ENCODE results near the gene RBMS1.
A peak's percentile ranks its signal among the peaks of the same experiment; 100 is the strongest.
"Not testable (repeated sequence)": the region's sequence is repeated elsewhere in the genome, so short reads cannot be mapped to it uniquely, and the experiment has no call there.

Gene RBMS1

GRCh38 chr2:160372010-160372356, 121.6 kb downstream of the RBMS1 start:
- no peak for DNase-seq (ENCODE audit: low read depth, low spot score)
- TF ChIP-seq CTCF (IDR thresholded peaks at IDR 0.05; ENCODE audit: insufficient read depth, low read length, missing control alignments) = no peak
- POLR2A ChIA-PET = no interaction called here
- H3K4me3 ChIP-seq (ENCODE audit: low read depth, low read length) = no peak overlapping the region
- CTCF ChIA-PET = interaction anchor here (1.1 to 1.5 kb wide), 2 partner anchors 13 to 16 kb away, joined by 3 to 5 read pairs; no protein-coding TSS in a partner anchor

GRCh38 chr2:160371251-160372009, 122.2 kb downstream of the RBMS1 start:
- no peak overlapping the region for H3K4me3 ChIP-seq (ENCODE audit: low read depth, low read length)
- DNase-seq (ENCODE audit: low read depth, low spot score) = no peak
- ChIA-PET CTCF (interaction anchor here (0.8 to 1.5 kb wide), 4 partner anchors 12 to 624 kb away, joined by 3 to 5 read pairs (median 3); no protein-coding TSS in a partner anchor), POLR2A (no interaction called here)
- no peak for TF ChIP-seq CTCF (IDR thresholded peaks at IDR 0.05; ENCODE audit: insufficient read depth, low read length, missing control alignments)

GRCh38 chr2:160368988-160369930, 124.3 kb downstream of the RBMS1 start:
- DNase-seq (ENCODE audit: low read depth, low spot score) = no peak
- ChIA-PET CTCF (no interaction called here), POLR2A (no interaction called here)
- TF ChIP-seq CTCF (IDR thresholded peaks at IDR 0.05; ENCODE audit: insufficient read depth, low read length, missing control alignments) = no peak
- no peak overlapping the region for H3K4me3 ChIP-seq (ENCODE audit: low read depth, low read length)

GRCh38 chr2:160367887-160368286, 125.7 kb downstream of the RBMS1 start:
- ChIA-PET POLR2A (interaction anchor here (0.5 kb wide), 1 partner anchor 26 kb away, joined by 4 read pairs; no protein-coding TSS in a partner anchor), CTCF (interaction anchor here (1.6 kb wide), 1 partner anchor 128 kb away, joined by 3 read pairs; no protein-coding TSS in a partner anchor)
- no peak overlapping the region for H3K4me3 ChIP-seq (ENCODE audit: low read depth, low read length)
- DNase-seq (ENCODE audit: low read depth, low spot score) = peak; percentile 97
- TF ChIP-seq CTCF (IDR thresholded peaks at IDR 0.05; ENCODE audit: insufficient read depth, low read length, missing control alignments) = no peak

- POLR2A ChIA-PET = interaction anchor here (0.5 kb wide), 1 partner anchor 27 kb away, joined by 4 read pairs; no protein-coding TSS in a partner anchor
- H3K4me3 ChIP-seq (ENCODE audit: low read depth, low read length); DNase-seq (ENCODE audit: low read depth, low spot score): not testable (repeated sequence)
- CTCF ChIA-PET = interaction anchor here (1.6 kb wide), 1 partner anchor 128 kb away, joined by 3 read pairs; no protein-coding TSS in a partner anchor
These were observed 126.5 kb downstream of the RBMS1 start for GRCh38 chr2:160367139-160367538.

- POLR2A ChIA-PET = no interaction called here
These were observed 127.1 kb downstream of the RBMS1 start for GRCh38 chr2:160366474-160366873.

More at GRCh38 chr2:160366474-160366873, 127.1 kb downstream of the RBMS1 start:
- no peak for DNase-seq (ENCODE audit: low read depth, low spot score)
- no peak for TF ChIP-seq CTCF (IDR thresholded peaks at IDR 0.05; ENCODE audit: insufficient read depth, low read length, missing control alignments)
- CTCF ChIA-PET = no interaction called here
- no peak overlapping the region for H3K4me3 ChIP-seq (ENCODE audit: low read depth, low read length)

Data from AG04449 (cell line).